ENCODE data around the gene INHBC. TPM values are rescaled to one million over a fixed set of nuclear protein-coding genes. Genes with fewer than 3 reads are reported as not detected.

INHBC gene
- total RNA-seq, 1 donor from 2014 or later, result not detected

- Histone ChIP-seq H3K27me3 (ENCODE audit: control insufficient read depth, insufficient read depth, low read length) (no peaks in the 10 kb centered on the region), H3K36me3 (ENCODE audit: control insufficient read depth, insufficient read depth, low read length) (no peaks in the 10 kb centered on the region), H3K4me3 (ENCODE audit: low read depth, low read length) (no peak overlapping the region)
- TF ChIP-seq, protein P1, sequence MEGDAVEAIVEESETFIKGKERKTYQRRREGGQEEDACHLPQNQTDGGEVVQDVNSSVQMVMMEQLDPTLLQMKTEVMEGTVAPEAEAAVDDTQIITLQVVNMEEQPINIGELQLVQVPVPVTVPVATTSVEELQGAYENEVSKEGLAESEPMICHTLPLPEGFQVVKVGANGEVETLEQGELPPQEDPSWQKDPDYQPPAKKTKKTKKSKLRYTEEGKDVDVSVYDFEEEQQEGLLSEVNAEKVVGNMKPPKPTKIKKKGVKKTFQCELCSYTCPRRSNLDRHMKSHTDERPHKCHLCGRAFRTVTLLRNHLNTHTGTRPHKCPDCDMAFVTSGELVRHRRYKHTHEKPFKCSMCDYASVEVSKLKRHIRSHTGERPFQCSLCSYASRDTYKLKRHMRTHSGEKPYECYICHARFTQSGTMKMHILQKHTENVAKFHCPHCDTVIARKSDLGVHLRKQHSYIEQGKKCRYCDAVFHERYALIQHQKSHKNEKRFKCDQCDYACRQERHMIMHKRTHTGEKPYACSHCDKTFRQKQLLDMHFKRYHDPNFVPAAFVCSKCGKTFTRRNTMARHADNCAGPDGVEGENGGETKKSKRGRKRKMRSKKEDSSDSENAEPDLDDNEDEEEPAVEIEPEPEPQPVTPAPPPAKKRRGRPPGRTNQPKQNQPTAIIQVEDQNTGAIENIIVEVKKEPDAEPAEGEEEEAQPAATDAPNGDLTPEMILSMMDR (IDR thresholded peaks at IDR 0.05; ENCODE audit: insufficient read depth, low read length, severe bottlenecking), result no peak
- no peak for FAIRE-seq
- DNase-seq (ENCODE audit: low read depth), result no peak
Observed at GRCh38 chr12:57448669-57449068, 14.1 kb downstream of the INHBC start.

DNA sequence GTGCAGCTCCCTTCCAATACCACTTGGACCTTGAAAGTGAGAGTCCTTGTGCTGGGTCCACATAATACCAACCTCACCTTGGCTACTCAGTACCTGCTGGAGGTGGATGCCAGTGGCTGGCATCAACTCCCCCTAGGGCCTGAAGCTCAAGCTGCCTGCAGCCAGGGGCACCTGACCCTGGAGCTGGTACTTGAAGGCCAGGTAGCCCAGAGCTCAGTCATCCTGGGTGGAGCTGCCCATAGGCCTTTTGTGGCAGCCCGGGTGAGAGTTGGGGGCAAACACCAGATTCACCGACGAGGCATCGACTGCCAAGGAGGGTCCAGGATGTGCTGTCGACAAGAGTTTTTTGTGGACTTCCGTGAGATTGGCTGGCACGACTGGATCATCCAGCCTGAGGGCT lies 14.8 kb downstream of the INHBC start:
- DNase-seq (ENCODE audit: low read depth) (no peak), FAIRE-seq (no peak)
- H3K36me3 ChIP-seq (ENCODE audit: control insufficient read depth, insufficient read depth, low read length), result no peaks in the 10 kb centered on the region
- TF ChIP-seq, protein P1 (IDR thresholded peaks at IDR 0.05; ENCODE audit: insufficient read depth, low read length, severe bottlenecking), result no peak
- H3K27me3 ChIP-seq (ENCODE audit: control insufficient read depth, insufficient read depth, low read length), result no peaks in the 10 kb centered on the region
- H3K4me3 ChIP-seq (ENCODE audit: low read depth, low read length), result no peak overlapping the region

GRCh38 chr12:57450057-57450456 lies 15.5 kb downstream of the INHBC start:
- TF ChIP-seq, protein P1 (IDR thresholded peaks at IDR 0.05; ENCODE audit: insufficient read depth, low read length, severe bottlenecking), result no peak
- no peak for DNase-seq (ENCODE audit: low read depth)
- Histone ChIP-seq H3K36me3 (ENCODE audit: control insufficient read depth, insufficient read depth, low read length) (no peaks in the 10 kb centered on the region), H3K4me3 (ENCODE audit: low read depth, low read length) (no peak overlapping the region), H3K27me3 (ENCODE audit: control insufficient read depth, insufficient read depth, low read length) (no peaks in the 10 kb centered on the region)
- no peak for FAIRE-seq

DNA sequence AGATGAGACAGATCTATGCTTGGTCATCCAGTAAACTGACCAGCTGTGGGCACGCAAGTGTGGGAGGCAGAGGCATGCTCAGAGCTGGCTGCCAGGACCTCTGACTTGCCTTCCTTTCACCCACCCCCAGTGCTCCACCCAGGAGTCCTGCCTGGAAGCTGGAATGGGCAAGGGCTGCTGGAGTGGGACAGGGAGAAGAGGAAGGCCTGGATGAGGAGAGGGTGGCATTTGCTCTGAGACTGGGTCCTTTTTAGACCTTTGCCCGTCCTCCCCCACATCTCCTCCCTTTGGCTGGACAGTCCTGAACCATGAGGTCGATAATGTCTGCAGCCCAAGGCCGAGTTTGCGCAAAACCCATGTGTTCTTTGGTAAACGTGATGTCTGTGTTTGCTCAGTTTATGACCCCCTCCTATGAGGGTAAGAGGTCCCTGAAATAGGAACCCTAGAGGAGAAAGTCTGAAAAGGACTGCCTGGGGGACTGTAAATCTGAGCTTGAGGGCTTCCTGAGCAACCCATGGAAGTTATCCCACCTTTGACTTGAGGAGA lies 16.7 kb downstream of the INHBC start:
- DNase-seq (ENCODE audit: low read depth) (no peak), FAIRE-seq (no peak)
- TF ChIP-seq, protein P1 (IDR thresholded peaks at IDR 0.05; ENCODE audit: insufficient read depth, low read length, severe bottlenecking), result no peak
- Histone ChIP-seq H3K36me3 (ENCODE audit: control insufficient read depth, insufficient read depth, low read length) (no peaks in the 10 kb centered on the region), H3K27me3 (ENCODE audit: control insufficient read depth, insufficient read depth, low read length) (no peaks in the 10 kb centered on the region), H3K4me3 (ENCODE audit: low read depth, low read length) (no peak overlapping the region)

- DNase-seq (ENCODE audit: low read depth), result no peak
- Histone ChIP-seq H3K4me3 (ENCODE audit: low read depth, low read length) (no peak overlapping the region), H3K27me3 (ENCODE audit: control insufficient read depth, insufficient read depth, low read length) (no peaks in the 10 kb centered on the region), H3K36me3 (ENCODE audit: control insufficient read depth, insufficient read depth, low read length) (no peaks in the 10 kb centered on the region)
- no peak for FAIRE-seq
- TF ChIP-seq, protein P1 (IDR thresholded peaks at IDR 0.05; ENCODE audit: insufficient read depth, low read length, severe bottlenecking), result no peak
Observed at GRCh38 chr12:57452181-57452936, 17.8 kb downstream of the INHBC start.

Measured in bronchial epithelial cell (primary cell).